AG04450 (cell line): Measurements from ENCODE around the gene CRTC3. TPM values are rescaled to one million over a fixed set of nuclear protein-coding genes. Genes with fewer than 3 reads are reported as not detected.

ENCODE experiments used
- CTCF ChIA-PET: fragments of 300-600, 350-600 bp; formaldehyde crosslinking; extraction: SDS; loops from one replicate; lab custom pipeline; 2022; ENCODE audit warnings: antibody characterized with exemption, inconsistent platforms; lab: Charles Lee
- POLR2A ChIA-PET: fragments of 350-600 bp; formaldehyde crosslinking; extraction: SDS; loops from one replicate; lab custom pipeline; 2021; ENCODE audit warnings: antibody characterized with exemption, inconsistent platforms; lab: Yijun Ruan, JAX
- DNase-seq: peaks from one replicate; pipeline ENCODE4 v3.0.0-alpha.2; 2011; ENCODE audit warnings: low read depth, low spot score
- H3K27ac ChIP-seq: one replicate; pipeline ENCODE4 v1.5.1; 2012; ENCODE audit warnings: low read depth, low read length, control low read depth
- H3K27me3 ChIP-seq: one replicate; pipeline ENCODE4 v1.6.0; 2012; ENCODE audit warnings: low read length; ENCODE audit not compliant: control insufficient read depth, insufficient read depth
- H3K4me3 ChIP-seq: 2 replicates; pipeline ENCODE4 v1.5.1; 2011; ENCODE audit warnings: mild to moderate bottlenecking, low read depth, low read length, control low read depth
- H3K9me3 ChIP-seq: 2 replicates; pipeline ENCODE4 v1.5.1; 2012; ENCODE audit warnings: low read length; ENCODE audit not compliant: control insufficient read depth, insufficient read depth
- polyA plus RNA-seq: library from polyadenylated mRNA; depleted of rRNA; stranded (reverse); fragments of >200 nt; gene quantifications from 2 replicates; pipeline ENCODE4 v1.2.3, GENCODE V29; 2011
- TF ChIP-seq, protein P1 (sequence below): IDR thresholded peaks from 2 replicates; pipeline ENCODE4 v1.5.1; 2011; ENCODE audit warnings: low read depth, low read length, control low read depth, inconsistent platforms

Gene CRTC3
- polyA plus RNA-seq, 1 experiment = 23.1 TPM

GRCh38 chr15:90483637-90484036, 46.1 kb upstream of the CRTC3 start:
- no peak overlapping the region for H3K4me3 ChIP-seq
- TF ChIP-seq, protein P1, sequence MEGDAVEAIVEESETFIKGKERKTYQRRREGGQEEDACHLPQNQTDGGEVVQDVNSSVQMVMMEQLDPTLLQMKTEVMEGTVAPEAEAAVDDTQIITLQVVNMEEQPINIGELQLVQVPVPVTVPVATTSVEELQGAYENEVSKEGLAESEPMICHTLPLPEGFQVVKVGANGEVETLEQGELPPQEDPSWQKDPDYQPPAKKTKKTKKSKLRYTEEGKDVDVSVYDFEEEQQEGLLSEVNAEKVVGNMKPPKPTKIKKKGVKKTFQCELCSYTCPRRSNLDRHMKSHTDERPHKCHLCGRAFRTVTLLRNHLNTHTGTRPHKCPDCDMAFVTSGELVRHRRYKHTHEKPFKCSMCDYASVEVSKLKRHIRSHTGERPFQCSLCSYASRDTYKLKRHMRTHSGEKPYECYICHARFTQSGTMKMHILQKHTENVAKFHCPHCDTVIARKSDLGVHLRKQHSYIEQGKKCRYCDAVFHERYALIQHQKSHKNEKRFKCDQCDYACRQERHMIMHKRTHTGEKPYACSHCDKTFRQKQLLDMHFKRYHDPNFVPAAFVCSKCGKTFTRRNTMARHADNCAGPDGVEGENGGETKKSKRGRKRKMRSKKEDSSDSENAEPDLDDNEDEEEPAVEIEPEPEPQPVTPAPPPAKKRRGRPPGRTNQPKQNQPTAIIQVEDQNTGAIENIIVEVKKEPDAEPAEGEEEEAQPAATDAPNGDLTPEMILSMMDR = no peak
- ChIA-PET POLR2A (no interaction called here), CTCF (interaction anchor here (1.4 to 6.6 kb wide), 4 partner anchors 34 to 190 kb away, joined by 4 to 237 read pairs (median 36); no protein-coding TSS in a partner anchor)
- H3K27me3 ChIP-seq = no peaks in the 10 kb centered on the region
- H3K27ac ChIP-seq = no peak overlapping the region
- H3K9me3 ChIP-seq = no peaks in the 10 kb centered on the region
- no peak for DNase-seq

GRCh38 chr15:90487186-90487585, 42.5 kb upstream of the CRTC3 start:
- H3K27me3 ChIP-seq = no peaks in the 10 kb centered on the region
- TF ChIP-seq, protein P1 = no peak
- no peak for DNase-seq
- ChIA-PET CTCF (interaction anchor here (1.0 kb wide), 1 partner anchor 194 kb away, joined by 3 read pairs; no protein-coding TSS in a partner anchor), POLR2A (no interaction called here)
- no peak overlapping the region for H3K4me3 ChIP-seq
- H3K27ac ChIP-seq = no peak overlapping the region
- H3K9me3 ChIP-seq = no peaks in the 10 kb centered on the region

DNA sequence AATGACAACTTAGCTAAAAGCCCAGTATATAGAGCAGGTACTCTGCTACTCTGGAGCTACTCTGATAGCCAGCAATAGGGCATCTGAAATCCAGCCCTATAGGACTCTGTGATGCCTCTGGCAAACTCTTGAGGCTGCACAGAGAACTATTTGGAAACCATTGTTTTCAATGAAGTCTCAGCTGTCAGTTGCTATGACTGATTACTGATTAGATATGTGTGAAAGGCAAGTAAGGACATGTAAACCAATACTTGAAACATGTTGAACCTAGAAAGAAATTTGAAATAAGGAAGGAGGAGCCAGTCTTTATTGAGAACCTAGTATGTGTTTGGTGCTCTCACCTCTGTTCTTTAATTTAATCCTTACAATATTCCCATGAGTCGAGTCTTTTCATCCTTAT, 40.2 kb upstream of the CRTC3 start:
- ChIA-PET CTCF (interaction anchor here (0.6 to 3.1 kb wide), 4 partner anchors 8 to 442 kb away, joined by 5 to 17 read pairs (median 9); partner anchors contain the start of gene CIB1), POLR2A (interaction anchor here (0.6 kb wide), 1 partner anchor 173 kb away, joined by 3 read pairs; no protein-coding TSS in a partner anchor)
- Histone ChIP-seq H3K27me3 (no peaks in the 10 kb centered on the region), H3K4me3 (no peak overlapping the region), H3K27ac (no peak overlapping the region), H3K9me3 (no peaks in the 10 kb centered on the region)
- DNase-seq = no peak
- TF ChIP-seq, protein P1 = no peak

- Histone ChIP-seq H3K9me3 (no peaks in the 10 kb centered on the region), H3K27ac (no peak overlapping the region), H3K4me3 (no peak overlapping the region), H3K27me3 (no peaks in the 10 kb centered on the region)
- TF ChIP-seq, protein P1 = no peak
- ChIA-PET POLR2A (interaction anchor here (0.6 kb wide), 1 partner anchor 173 kb away, joined by 3 read pairs; no protein-coding TSS in a partner anchor), CTCF (interaction anchor here (0.6 to 3.1 kb wide), 4 partner anchors 8 to 383 kb away, joined by 3 to 17 read pairs (median 8); partner anchors contain the start of gene CIB1)
- no peak for DNase-seq
These were observed 39.8 kb upstream of the CRTC3 start for GRCh38 chr15:90489944-90490343.

DNA sequence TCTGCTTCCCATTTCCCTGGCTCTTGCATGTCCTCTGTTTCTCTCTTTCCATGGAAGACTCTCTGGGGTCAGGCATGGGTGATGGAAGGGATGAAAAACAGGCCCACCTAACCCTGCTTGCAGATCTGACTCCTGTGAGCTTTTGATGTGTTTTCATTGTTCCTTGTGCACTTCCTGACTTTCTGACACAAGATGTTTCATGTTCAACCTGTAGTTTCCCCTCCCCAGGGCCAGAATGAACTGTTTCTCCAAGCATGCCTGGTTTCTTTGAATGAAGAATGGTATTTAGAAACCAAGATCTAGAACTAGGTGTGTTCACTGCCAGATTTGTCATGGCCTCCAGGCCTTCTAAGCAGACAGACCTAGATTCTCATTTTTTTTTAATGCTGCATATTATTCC, 36.1 kb upstream of the CRTC3 start:
- Histone ChIP-seq H3K27ac (no peak overlapping the region), H3K27me3 (no peaks in the 10 kb centered on the region), H3K9me3 (no peaks in the 10 kb centered on the region), H3K4me3 (no peak overlapping the region)
- TF ChIP-seq, protein P1 = no peak
- ChIA-PET POLR2A (no interaction called here), CTCF (no interaction called here)
- DNase-seq = no peak
